SU-DHL-6 (cell line): ENCODE measurements around the gene DENND5A.

Experiments
- H2AFZ ChIP-seq: fragments of 200-600 bp; sonication (generic); 2 replicates; pipeline ENCODE4 v1.6.1; 2014; ENCODE audit warnings: low read depth, mild to moderate bottlenecking, moderate library complexity, mixed read lengths, antibody characterized with exemption, low read length; ENCODE audit not compliant: severe bottlenecking
- H3F3A ChIP-seq: fragments of 200-600 bp; shearing (Covaris generic); 2 replicates; pipeline ENCODE4 v1.6.0; 2016; ENCODE audit warnings: antibody characterized with exemption, mild to moderate bottlenecking; ENCODE audit not compliant: insufficient read depth
- H3K27ac ChIP-seq: fragments of 200-600 bp; sonication (generic); 2 replicates; pipeline ENCODE4 v1.5.1; 2016; ENCODE audit warnings: low read depth, mild to moderate bottlenecking, low read length, moderate library complexity, mixed read lengths
- H3K27me3 ChIP-seq: fragments of 200-600 bp; sonication (generic), shearing (Covaris generic); 2 replicates; pipeline ENCODE4 v1.6.0; 2014; ENCODE audit warnings: mild to moderate bottlenecking, low read length
- H3K36me3 ChIP-seq: fragments of 200-600 bp; sonication (generic); 2 replicates; pipeline ENCODE4 v1.6.1; 2014; ENCODE audit warnings: mild to moderate bottlenecking, low read length, mixed read lengths
- H3K4me2 ChIP-seq: fragments of 300-600, 200-600 bp; shearing (Covaris generic), sonication (generic); 2 replicates; pipeline ENCODE4 v1.6.0; 2014; ENCODE audit warnings: low read length, low read depth, mild to moderate bottlenecking; ENCODE audit not compliant: poor library complexity, severe bottlenecking
- H3K4me3 ChIP-seq: fragments of 200-600 bp; sonication (generic); 2 replicates; pipeline ENCODE4 v1.5.1; 2014; ENCODE audit warnings: antibody characterized with exemption, low read length, mild to moderate bottlenecking, mixed read lengths; ENCODE audit not compliant: insufficient read depth, poor library complexity, severe bottlenecking
- H3K79me2 ChIP-seq: fragments of 200-600 bp; sonication (generic); 2 replicates; pipeline ENCODE4 v1.6.1; 2014; ENCODE audit warnings: mild to moderate bottlenecking, low read length, moderate library complexity; ENCODE audit not compliant: insufficient read depth
- H3K9ac ChIP-seq: fragments of 200-600 bp; sonication (generic); 2 replicates; pipeline ENCODE4 v1.7.0; 2014; ENCODE audit warnings: mild to moderate bottlenecking, low read length
- H3K9me2 ChIP-seq: fragments of 200-600 bp; sonication (generic); replicated peaks from 2 replicates; pipeline ENCODE4 v1.6.1; 2014; ENCODE audit warnings: low read length; ENCODE audit not compliant: insufficient read depth
- H3K9me3 ChIP-seq: fragments of 200-600 bp; sonication (generic); 2 replicates; pipeline ENCODE4 v1.6.1; 2014; ENCODE audit warnings: low read length, mixed read lengths; ENCODE audit not compliant: insufficient read depth
- H4K20me1 ChIP-seq: fragments of 200-600 bp; sonication (generic); 2 replicates; pipeline ENCODE4 v1.6.1; 2014; ENCODE audit warnings: low read depth, mild to moderate bottlenecking, antibody characterized with exemption, low read length, moderate library complexity, mixed read lengths
- CTCF ChIP-seq: fragments of 200-600 bp; sonication (generic); IDR thresholded peaks from one replicate; pipeline ENCODE4 v1.5.1; 2017; ENCODE audit warnings: antibody characterized with exemption, mild to moderate bottlenecking, low read length, moderate library complexity; ENCODE audit not compliant: insufficient read depth, poor library complexity, severe bottlenecking
- EZH2phosphoT487 ChIP-seq: fragments of 200-600 bp; sonication (generic), shearing (Covaris generic); conservative IDR thresholded peaks from 2 replicates; pipeline ENCODE4 v1.6.1; 2018; ENCODE audit warnings: mild to moderate bottlenecking, antibody characterized with exemption, low read length, moderate library complexity, mixed read lengths

The DENND5A gene

GRCh38 chr11:9301720-9302119 lies 36.6 kb upstream of the DENND5A start:
- Histone ChIP-seq H3K4me3 (no peak overlapping the region), H3K27ac (no peak overlapping the region), H3K79me2 (peaks cover 77% of the 10 kb centered on the region), H3K27me3 (no peaks in the 10 kb centered on the region), H3K9me2 (no peaks in the 10 kb centered on the region), H3K9me3 (no peaks in the 10 kb centered on the region), H3K9ac (no peak overlapping the region), H4K20me1 (peaks cover 11% of the 10 kb centered on the region; the same call in 1 of the 2 replicates), H3K36me3 (no peaks in the 10 kb centered on the region; the same call in 1 of the 2 replicates), H3F3A (0 out of 2 replicates have a peak, but pooled peaks cover 3% of the 10 kb centered on the region), H2AFZ (no peak overlapping the region), H3K4me2 (no peak overlapping the region)
- TF ChIP-seq EZH2phosphoT487 (no peak), CTCF (no peak)

GRCh38 chr11:9293646-9294045 lies 28.5 kb upstream of the DENND5A start:
- Histone ChIP-seq H3K79me2 (peaks cover 8% of the 10 kb centered on the region; the same call in 1 of the 2 replicates), H3K9me2 (no peaks in the 10 kb centered on the region), H3K9me3 (no peaks in the 10 kb centered on the region), H4K20me1 (no peaks in the 10 kb centered on the region), H3K4me2 (no peak overlapping the region), H3K4me3 (no peak overlapping the region), H2AFZ (no peak overlapping the region), H3F3A (peaks cover 6% of the 10 kb centered on the region), H3K27ac (no peak overlapping the region), H3K27me3 (no peaks in the 10 kb centered on the region), H3K36me3 (peaks cover 15% of the 10 kb centered on the region), H3K9ac (no peak overlapping the region)
- TF ChIP-seq CTCF (no peak), EZH2phosphoT487 (no peak)

- Histone ChIP-seq H3K79me2 (no peaks in the 10 kb centered on the region), H2AFZ (no peak overlapping the region), H3K27ac (no peak overlapping the region), H4K20me1 (peaks cover 10% of the 10 kb centered on the region; the same call in 1 of the 2 replicates), H3F3A (peaks cover 21% of the 10 kb centered on the region), H3K9me2 (no peaks in the 10 kb centered on the region), H3K27me3 (no peaks in the 10 kb centered on the region), H3K36me3 (peaks cover 18% of the 10 kb centered on the region; the same call in 1 of the 2 replicates), H3K4me3 (no peak overlapping the region), H3K9me3 (no peaks in the 10 kb centered on the region), H3K4me2 (no peak overlapping the region), H3K9ac (no peak overlapping the region)
- TF ChIP-seq CTCF: no peak
Measured at GRCh38 chr11:9285850-9286587, 20.9 kb upstream of the DENND5A start.
